NCI-H510A (cell line): Measurements from ENCODE around the gene TBX15.

ENCODE experiments used
- DNase-seq: peaks from one replicate; lab custom pipeline; 2025; lab: John Stamatoyannopoulos, UW

The TBX15 gene

GRCh38 chr1:119001181-119002027, 13.3 kb upstream of the TBX15 start:
- no peak for DNase-seq

DNA sequence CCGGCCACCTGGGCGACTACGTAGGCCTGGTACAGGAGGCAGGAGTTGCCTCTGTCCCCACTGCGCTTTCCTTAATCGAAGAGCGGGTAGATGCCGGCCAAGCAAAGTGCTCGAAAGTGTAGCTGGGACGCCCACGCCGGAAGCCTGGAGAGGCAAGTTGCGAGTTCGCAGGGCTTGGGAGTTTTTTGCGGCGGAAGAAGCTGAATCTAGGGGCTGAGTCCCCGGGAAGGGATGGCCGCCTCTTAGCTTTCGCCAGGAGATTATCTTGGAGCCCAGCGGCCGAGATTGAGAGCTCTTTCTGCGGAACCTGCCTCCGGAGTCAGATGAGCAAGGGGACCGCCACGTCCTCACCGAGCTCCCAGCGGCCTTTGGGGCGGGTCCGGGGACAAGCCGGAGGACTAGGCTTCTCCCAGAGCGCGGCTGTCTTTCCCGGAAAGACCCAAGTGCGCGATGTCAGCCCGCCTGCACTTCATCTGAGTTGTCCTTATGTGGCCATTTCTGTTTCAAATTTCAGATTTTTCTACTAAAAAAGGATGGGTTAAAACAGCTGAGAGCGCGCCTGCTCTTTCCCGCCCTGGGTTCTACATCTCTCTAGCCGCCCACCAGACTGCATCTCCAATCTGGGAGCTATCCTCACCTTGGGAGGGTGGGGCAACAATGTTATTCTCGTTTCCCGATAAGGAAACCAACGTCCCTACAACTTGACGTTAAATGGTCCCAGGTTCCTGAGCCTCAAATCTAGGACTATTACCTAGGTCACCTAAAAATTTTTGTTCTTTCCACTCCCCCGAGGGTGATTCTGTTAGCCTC, 12.4 kb upstream of the TBX15 start:
- no peak for DNase-seq

DNA sequence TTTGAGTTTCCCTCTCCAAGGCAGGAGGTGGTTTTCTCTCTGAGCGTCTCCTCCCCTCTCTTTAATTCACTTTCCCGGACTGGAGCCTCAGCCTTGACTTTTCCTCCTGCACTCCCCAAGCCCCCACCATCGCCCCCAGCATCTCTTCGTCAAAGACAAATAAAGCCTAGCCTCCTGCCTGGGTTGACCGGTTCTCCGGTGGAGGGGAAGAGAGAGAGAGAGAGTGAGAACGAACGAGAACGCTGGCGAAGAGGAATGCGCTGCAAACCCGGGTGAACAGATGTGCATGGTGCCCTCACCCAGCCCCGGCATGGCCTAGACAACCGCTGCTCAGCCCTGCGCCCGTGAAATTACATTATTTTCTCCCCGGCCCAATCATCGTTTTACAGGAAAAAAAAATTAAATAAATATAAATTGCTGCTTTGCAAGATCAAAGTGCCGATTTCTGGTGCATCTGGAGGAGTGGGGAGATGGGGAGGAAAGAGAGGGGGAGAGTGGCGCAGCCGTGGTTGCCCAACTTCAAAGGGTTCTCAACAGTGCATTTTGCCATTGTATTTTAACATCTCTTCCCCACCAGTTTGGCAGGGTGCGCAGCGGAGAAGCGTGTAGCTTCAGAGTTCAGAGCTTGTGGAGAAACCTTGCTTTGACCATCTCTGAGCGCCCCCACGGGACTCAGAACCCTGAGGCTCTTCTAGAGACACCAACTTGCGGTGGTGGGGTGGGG, 11.4 kb upstream of the TBX15 start:
- no peak for DNase-seq

GRCh38 chr1:118998171-118998570, 10.0 kb upstream of the TBX15 start:
- no peak for DNase-seq

DNA sequence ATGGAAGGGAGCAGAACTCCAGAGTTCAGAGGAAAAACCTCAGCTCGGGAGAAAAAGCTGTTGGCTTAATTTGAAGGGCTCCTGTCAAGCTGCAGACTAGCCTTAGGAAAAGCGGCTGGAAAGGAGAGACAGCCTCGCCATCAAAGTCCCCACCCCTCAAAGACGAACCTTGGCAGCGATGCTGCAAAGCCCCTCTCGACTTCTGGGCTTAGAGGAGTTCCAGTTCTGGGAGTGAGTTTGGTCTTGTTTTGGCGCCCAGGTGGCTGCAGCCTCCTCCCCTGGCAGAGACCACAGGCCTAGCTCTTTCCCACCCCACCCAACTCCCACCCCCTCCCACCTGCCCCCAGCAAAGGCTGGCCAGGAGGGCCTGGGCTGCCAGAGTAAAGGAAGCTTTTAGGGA, 9.1 kb upstream of the TBX15 start:
- DNase-seq: no peak

GRCh38 chr1:118995312-118996016, 7.3 kb upstream of the TBX15 start:
- no peak for DNase-seq

GRCh38 chr1:118993700-118994026, 5.5 kb upstream of the TBX15 start:
- DNase-seq: no peak

- DNase-seq: no peak
These were observed 4.9 kb upstream of the TBX15 start for GRCh38 chr1:118992868-118993699.

DNA sequence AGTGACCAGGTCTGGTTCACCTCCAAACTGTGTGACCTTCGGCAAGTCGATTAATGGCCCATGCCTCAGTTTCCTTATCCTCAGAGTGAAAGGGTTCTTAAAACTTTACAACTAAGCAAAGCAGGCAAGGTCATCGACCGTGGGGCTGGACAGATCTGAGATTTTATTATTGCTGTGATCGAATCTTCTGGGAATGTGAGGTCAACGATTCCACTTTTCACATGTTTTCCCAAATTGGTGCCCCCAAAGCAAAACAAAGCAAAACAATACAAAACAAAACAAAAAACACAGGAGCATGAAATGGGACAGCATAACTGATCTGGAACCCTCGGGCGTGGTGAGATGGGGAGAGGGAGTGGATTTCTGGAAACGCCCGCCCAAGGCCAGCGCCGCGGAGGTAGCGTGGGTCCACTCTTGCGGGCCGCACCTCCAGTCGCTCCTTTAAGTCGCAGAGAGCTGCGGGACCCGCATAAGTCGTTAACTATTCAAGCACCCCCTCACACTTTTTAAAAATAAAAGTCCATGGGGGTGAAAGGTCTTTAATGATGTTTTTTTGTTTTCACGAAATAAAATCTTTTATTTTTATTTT, 4.2 kb upstream of the TBX15 start:
- DNase-seq: no peak

DNA sequence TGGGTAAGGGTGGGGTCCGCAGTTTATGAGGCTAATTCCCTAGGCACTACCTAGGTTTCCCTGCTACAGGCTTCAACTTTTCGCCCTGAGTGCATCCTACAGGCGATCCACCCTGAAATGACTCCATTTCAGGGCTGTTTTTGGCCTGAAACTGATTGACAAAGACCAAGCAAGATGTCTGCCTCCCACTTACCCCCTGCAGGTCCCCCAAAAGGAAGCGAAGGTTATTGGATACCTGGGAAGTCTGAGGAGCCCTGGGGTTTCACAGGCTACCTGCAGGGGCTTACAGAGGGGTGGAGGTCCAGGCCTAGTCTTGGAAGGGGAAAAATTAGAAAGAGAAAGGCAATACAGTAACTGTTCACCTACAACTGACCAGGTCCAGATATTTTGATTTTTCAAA, 3.3 kb upstream of the TBX15 start:
- no peak for DNase-seq

GRCh38 chr1:118990513-118991152, 2.5 kb upstream of the TBX15 start:
- no peak for DNase-seq

DNA sequence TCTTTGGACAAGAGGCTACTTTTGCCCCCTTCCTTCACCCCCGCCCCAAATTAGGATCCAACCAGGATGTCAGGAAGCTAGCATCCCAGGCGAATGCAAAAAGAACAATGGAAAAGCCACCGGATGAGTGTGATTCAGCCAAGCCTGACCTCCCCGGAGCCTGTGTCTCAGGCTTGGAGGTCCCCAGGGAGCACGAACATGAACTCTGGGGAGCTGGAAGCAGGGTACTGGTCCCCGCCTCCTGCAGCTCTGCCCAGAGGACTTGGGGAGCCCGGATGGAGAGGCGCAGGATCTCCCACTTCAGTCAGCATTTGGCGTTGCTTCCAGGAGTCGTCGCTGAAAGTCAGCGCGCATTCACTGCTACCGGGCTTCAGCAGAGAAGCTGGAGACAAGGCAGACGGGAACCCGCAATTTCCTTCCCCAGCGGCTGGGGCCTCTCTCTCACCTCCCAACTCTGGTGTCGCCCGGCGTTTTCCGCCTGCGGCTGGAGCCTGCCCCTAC, 1.8 kb upstream of the TBX15 start:
- DNase-seq: no peak

DNA sequence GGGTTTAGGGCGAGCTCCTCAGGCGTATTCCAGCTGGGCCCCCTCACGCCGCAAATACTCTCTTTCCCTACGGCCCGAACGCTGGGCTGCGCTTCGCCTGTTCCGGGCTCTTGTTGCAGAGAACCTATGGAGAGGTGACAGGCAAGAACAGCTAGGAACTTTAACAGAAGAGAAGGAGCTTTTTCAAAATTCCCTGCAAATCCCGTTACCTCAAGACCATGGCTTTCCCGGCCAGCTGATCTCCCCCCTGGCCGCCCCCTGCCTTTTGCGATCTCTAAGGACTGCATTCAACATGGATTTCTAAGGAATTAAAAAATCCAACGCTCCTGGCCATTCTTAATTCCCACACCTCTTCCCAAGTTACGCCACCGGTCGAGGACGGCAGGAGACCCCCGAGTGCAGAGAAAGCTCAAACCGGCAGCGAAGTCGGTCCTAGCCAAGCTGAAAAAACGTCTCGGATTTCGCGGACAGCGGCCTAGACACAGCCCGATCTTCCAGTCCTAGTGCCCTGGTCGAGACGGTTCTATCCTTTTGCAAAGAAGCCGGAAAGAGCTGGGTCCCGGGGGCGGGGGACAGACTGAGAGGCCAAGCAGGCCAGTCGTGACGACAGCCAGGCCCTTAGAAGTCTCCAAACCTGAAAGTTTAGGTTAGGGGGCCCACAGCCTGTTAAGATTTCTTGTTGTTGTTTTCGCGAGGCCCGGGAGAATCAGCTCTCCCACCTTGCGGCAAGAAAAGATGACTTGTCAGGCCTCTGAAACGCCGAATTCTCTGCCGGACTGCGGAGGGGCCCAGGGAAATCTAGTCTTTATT, 1.1 kb upstream of the TBX15 start:
- no peak for DNase-seq

DNA sequence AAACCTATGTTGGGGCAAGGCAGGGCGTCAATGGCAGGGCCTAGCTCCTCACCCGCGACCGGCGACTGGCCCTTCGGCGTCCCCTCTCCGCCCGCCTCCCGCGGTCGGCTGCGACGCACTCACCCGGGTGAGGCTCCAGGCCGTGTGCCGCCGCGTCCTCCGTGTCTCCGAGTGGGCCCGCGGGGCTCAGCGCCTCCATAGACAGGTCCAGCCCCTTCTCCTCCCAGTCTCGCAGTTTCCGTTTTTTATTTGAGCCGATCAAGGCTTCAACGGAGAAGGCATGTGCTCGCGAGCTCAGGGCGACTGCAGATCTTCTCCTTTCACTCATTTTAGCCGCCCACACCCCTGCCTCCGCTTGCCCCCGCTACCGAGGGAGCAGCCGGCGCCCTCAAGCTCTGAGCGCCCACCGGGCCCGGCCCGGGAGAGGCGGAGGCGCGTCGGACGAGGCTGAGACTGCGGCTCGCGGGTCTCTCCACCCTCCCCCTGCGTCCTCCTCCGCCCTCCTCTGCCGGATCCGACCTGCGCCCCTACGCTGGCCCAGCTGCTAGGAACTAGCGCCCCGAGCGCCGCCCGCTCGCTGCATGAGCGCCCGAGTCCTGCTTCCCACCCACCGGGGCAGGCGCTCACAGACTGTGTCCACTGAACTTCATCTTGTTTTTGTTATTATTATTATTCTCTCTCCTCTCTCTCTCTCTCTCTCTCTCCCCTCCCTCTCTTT, 516 bp downstream of the TBX15 start:
- no peak for DNase-seq

GRCh38 chr1:118986555-118987467, 1.3 kb downstream of the TBX15 start:
- DNase-seq: no peak

- no peak for DNase-seq
These were observed 2.2 kb downstream of the TBX15 start for GRCh38 chr1:118985640-118986554.
